ENCODE data around the gene TSPOAP1.

- TF ChIP-seq POLR2A (IDR thresholded peaks at IDR 0.05) = no peak
- TF ChIP-seq CTCF (IDR thresholded peaks at IDR 0.05 in 4 of 5, conservative IDR thresholded peaks at IDR 0.05 in 1 of 5) = no peak
Observed at GRCh38 chr17:58338454-58338840, 9.9 kb upstream of the TSPOAP1 start.

Data from gastrocnemius medialis (tissue), 4 donors.